ENCODE data around the gene OOSP1. TPM values are rescaled to one million over a fixed set of nuclear protein-coding genes. Genes with fewer than 3 reads are reported as not detected.

The OOSP1 gene
- total RNA-seq, 2 donors from 2014 or later = not detected

GRCh38 chr11:59938718-59939117 is 486 bp downstream of the OOSP1 start:
- no peak overlapping the region for H3K4me3 Mint-ChIP-seq
- H3K27ac Mint-ChIP-seq = no peak overlapping the region
- no peaks in the 10 kb centered on the region for H3K27me3 Mint-ChIP-seq (ENCODE audit: low read depth)
- ATAC-seq (replicated peaks in 1 of 2) (no peak), DNase-seq (no peak)
- H3K36me3 Mint-ChIP-seq (ENCODE audit: insufficient read depth in 2 of 2) = no peaks in the 10 kb centered on the region
- no peaks in the 10 kb centered on the region for H3K4me1 Mint-ChIP-seq (ENCODE audit: low read depth)
- H3K9me3 Mint-ChIP-seq = no peaks in the 10 kb centered on the region

- Mint-ChIP-seq H3K4me1 (ENCODE audit: low read depth) (no peaks in the 10 kb centered on the region), H3K27ac (no peak overlapping the region), H3K27me3 (ENCODE audit: low read depth) (no peaks in the 10 kb centered on the region), H3K9me3 (no peaks in the 10 kb centered on the region), H3K4me3 (no peak overlapping the region), H3K36me3 (ENCODE audit: insufficient read depth in 2 of 2) (no peaks in the 10 kb centered on the region)
- no peak for DNase-seq
- ATAC-seq (replicated peaks in 1 of 2) = no peak
Measured at GRCh38 chr11:59939482-59939881, 1.2 kb downstream of the OOSP1 start.

GRCh38 chr11:59941091-59941490 is 2.9 kb downstream of the OOSP1 start:
- Mint-ChIP-seq H3K4me3 (no peak overlapping the region), H3K27ac (no peak overlapping the region), H3K4me1 (ENCODE audit: low read depth) (no peaks in the 10 kb centered on the region), H3K36me3 (ENCODE audit: insufficient read depth in 2 of 2) (no peaks in the 10 kb centered on the region), H3K9me3 (no peaks in the 10 kb centered on the region), H3K27me3 (ENCODE audit: low read depth) (no peaks in the 10 kb centered on the region)
- ATAC-seq (replicated peaks in 1 of 2) (no peak), DNase-seq (no peak)

- no peak for ATAC-seq (replicated peaks in 1 of 2)
- Mint-ChIP-seq H3K27ac (no peak overlapping the region), H3K4me1 (ENCODE audit: low read depth) (no peaks in the 10 kb centered on the region), H3K27me3 (ENCODE audit: low read depth) (no peaks in the 10 kb centered on the region), H3K4me3 (no peak overlapping the region), H3K9me3 (no peaks in the 10 kb centered on the region), H3K36me3 (ENCODE audit: insufficient read depth in 2 of 2) (no peaks in the 10 kb centered on the region)
- DNase-seq = no peak
Measured at GRCh38 chr11:59943997-59944714, 5.9 kb downstream of the OOSP1 start.

GRCh38 chr11:59944720-59945119 is 6.5 kb downstream of the OOSP1 start:
- ATAC-seq (replicated peaks in 1 of 2) (no peak), DNase-seq (no peak)
- Mint-ChIP-seq H3K4me1 (ENCODE audit: low read depth) (no peaks in the 10 kb centered on the region), H3K27ac (no peak overlapping the region), H3K36me3 (ENCODE audit: insufficient read depth in 2 of 2) (no peaks in the 10 kb centered on the region), H3K27me3 (ENCODE audit: low read depth) (no peaks in the 10 kb centered on the region), H3K9me3 (no peaks in the 10 kb centered on the region), H3K4me3 (no peak overlapping the region)

GRCh38 chr11:59953463-59954218 is 15.4 kb downstream of the OOSP1 start:
- no peaks in the 10 kb centered on the region for H3K9me3 Mint-ChIP-seq
- DNase-seq = no peak
- ATAC-seq (replicated peaks in 1 of 2) = no peak
- H3K4me3 Mint-ChIP-seq = no peak overlapping the region
- peaks cover 7% of the 10 kb centered on the region for H3K27me3 Mint-ChIP-seq (ENCODE audit: low read depth)
- H3K36me3 Mint-ChIP-seq (ENCODE audit: insufficient read depth in 2 of 2) = no peaks in the 10 kb centered on the region
- H3K27ac Mint-ChIP-seq = no peak overlapping the region
- H3K4me1 Mint-ChIP-seq (ENCODE audit: low read depth) = no peaks in the 10 kb centered on the region

GRCh38 chr11:59954219-59954847 is 16.1 kb downstream of the OOSP1 start:
- Mint-ChIP-seq H3K4me3 (no peak overlapping the region), H3K9me3 (no peaks in the 10 kb centered on the region), H3K4me1 (ENCODE audit: low read depth) (no peaks in the 10 kb centered on the region), H3K27me3 (ENCODE audit: low read depth) (peaks cover 7% of the 10 kb centered on the region), H3K36me3 (ENCODE audit: insufficient read depth in 2 of 2) (no peaks in the 10 kb centered on the region), H3K27ac (no peak overlapping the region)
- no peak for DNase-seq
- ATAC-seq (replicated peaks in 1 of 2) = no peak

- Mint-ChIP-seq H3K36me3 (ENCODE audit: insufficient read depth in 2 of 2) (no peaks in the 10 kb centered on the region), H3K27ac (no peak overlapping the region), H3K4me1 (ENCODE audit: low read depth) (no peaks in the 10 kb centered on the region), H3K9me3 (no peaks in the 10 kb centered on the region), H3K4me3 (no peak overlapping the region), H3K27me3 (ENCODE audit: low read depth) (peaks cover 7% of the 10 kb centered on the region)
- no peak for ATAC-seq (replicated peaks in 1 of 2)
- DNase-seq = no peak
Measured at GRCh38 chr11:59957094-59957493, 18.9 kb downstream of the OOSP1 start.

GRCh38 chr11:59960502-59961381 is 22.5 kb downstream of the OOSP1 start:
- no peaks in the 10 kb centered on the region for H3K9me3 Mint-ChIP-seq
- H3K4me1 Mint-ChIP-seq (ENCODE audit: low read depth) = no peaks in the 10 kb centered on the region
- H3K27me3 Mint-ChIP-seq (ENCODE audit: low read depth) = peaks cover 7% of the 10 kb centered on the region
- no peaks in the 10 kb centered on the region for H3K36me3 Mint-ChIP-seq (ENCODE audit: insufficient read depth in 2 of 2)
- DNase-seq (no peak), ATAC-seq (replicated peaks in 1 of 2) (no peak)
- H3K27ac Mint-ChIP-seq = no peak overlapping the region
- no peak overlapping the region for H3K4me3 Mint-ChIP-seq

- Mint-ChIP-seq H3K4me3 (no peak overlapping the region), H3K27me3 (ENCODE audit: low read depth) (no peaks in the 10 kb centered on the region), H3K4me1 (ENCODE audit: low read depth) (no peaks in the 10 kb centered on the region), H3K36me3 (ENCODE audit: insufficient read depth in 2 of 2) (no peaks in the 10 kb centered on the region), H3K27ac (no peak overlapping the region), H3K9me3 (no peaks in the 10 kb centered on the region)
- ATAC-seq (replicated peaks in 1 of 2) (no peak), DNase-seq (no peak)
Measured at GRCh38 chr11:59962107-59962482, 23.9 kb downstream of the OOSP1 start.

GRCh38 chr11:59963733-59964132 is 25.5 kb downstream of the OOSP1 start, which contains the start of gene OOSP4A:
TSS of gene OOSP4A (plus strand) at chr11:59964033. CDS start at chr11:59964033, 0 bp downstream.
- H3K9me3 Mint-ChIP-seq = no peaks in the 10 kb centered on the region
- DNase-seq = no peak
- ATAC-seq (replicated peaks in 1 of 2) = no peak
- no peaks in the 10 kb centered on the region for H3K36me3 Mint-ChIP-seq (ENCODE audit: insufficient read depth in 2 of 2)
- H3K4me3 Mint-ChIP-seq = no peak within 1 kb of the TSS
- peaks cover 11% of the 10 kb centered on the region for H3K27me3 Mint-ChIP-seq (ENCODE audit: low read depth)
- no peaks in the 10 kb centered on the region for H3K4me1 Mint-ChIP-seq (ENCODE audit: low read depth)
- no peak within 1 kb of the TSS for H3K27ac Mint-ChIP-seq

- no peak overlapping the region for H3K27ac Mint-ChIP-seq
- no peak for ATAC-seq (replicated peaks in 1 of 2)
Measured at GRCh38 chr11:59965424-59965823, 27.2 kb downstream of the OOSP1 start.

GRCh38 chr11:59966201-59966600 is 28.0 kb downstream of the OOSP1 start:
- no peak for ATAC-seq (replicated peaks in 1 of 2)
- Mint-ChIP-seq H3K27me3 (ENCODE audit: low read depth) (peaks cover 12% of the 10 kb centered on the region), H3K27ac (no peak overlapping the region), H3K36me3 (ENCODE audit: insufficient read depth in 2 of 2) (no peaks in the 10 kb centered on the region), H3K9me3 (no peaks in the 10 kb centered on the region), H3K4me3 (no peak overlapping the region), H3K4me1 (ENCODE audit: low read depth) (no peaks in the 10 kb centered on the region)
- no peak for DNase-seq

More at GRCh38 chr11:59965424-59965823, 27.2 kb downstream of the OOSP1 start:
- DNase-seq = no peak
- peaks cover 12% of the 10 kb centered on the region for H3K27me3 Mint-ChIP-seq (ENCODE audit: low read depth)
- H3K36me3 Mint-ChIP-seq (ENCODE audit: insufficient read depth in 2 of 2) = no peaks in the 10 kb centered on the region
- no peak overlapping the region for H3K4me3 Mint-ChIP-seq
- H3K9me3 Mint-ChIP-seq = no peaks in the 10 kb centered on the region
- no peaks in the 10 kb centered on the region for H3K4me1 Mint-ChIP-seq (ENCODE audit: low read depth)
